ENCODE data around the gene NUDT15. TPM values are rescaled to one million over a fixed set of nuclear protein-coding genes. Genes with fewer than 3 reads are reported as not detected.
"Not testable (repeated sequence)": the region's sequence is repeated elsewhere in the genome, so short reads cannot be mapped to it uniquely, and the experiment has no call there.

NUDT15 gene
- total RNA-seq, 4 donors from 2014 or later = 6.8 to 13.3 (median 10.5) TPM

DNA sequence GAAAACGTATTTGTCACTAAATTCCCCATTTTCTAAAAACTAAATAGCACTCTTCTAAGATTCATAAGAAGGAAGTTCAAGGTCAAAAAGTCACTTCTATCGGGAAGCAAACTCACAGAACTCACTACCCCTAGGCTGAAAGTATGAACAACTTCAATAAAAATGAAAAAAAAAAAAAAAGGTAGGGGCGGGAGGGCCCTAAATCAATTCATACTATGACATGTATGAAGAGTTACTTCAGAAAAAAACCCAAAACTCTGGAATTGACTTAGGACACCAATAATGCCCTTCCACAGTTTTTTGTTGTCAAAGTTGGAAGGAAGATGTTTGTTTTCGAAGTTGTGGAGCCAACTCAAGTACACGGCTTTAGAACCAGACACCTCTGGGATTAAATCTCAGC lies 37.6 kb upstream of the NUDT15 start:
- intact Hi-C loops (cut with DNase I; ENCODE audit: low total_unique reads) = no loop called here
- WGBS, 2 donors = 31 to 36% methylated on average over 5 of the region's 5 CpGs

GRCh38 chr13:48000559-48001113 lies 36.9 kb upstream of the NUDT15 start:
- 0 to 1% methylated on average over 14 to 25 of the region's 25 CpGs for WGBS, 2 donors
- intact Hi-C loops (cut with DNase I; ENCODE audit: low total_unique reads) = no loop called here
- no peak for DNase-seq (ENCODE audit: low spot score in 2 of 2)
- TF ChIP-seq POLR2A (IDR thresholded peaks at IDR 0.05) = no peak
- TF ChIP-seq, protein P1, sequence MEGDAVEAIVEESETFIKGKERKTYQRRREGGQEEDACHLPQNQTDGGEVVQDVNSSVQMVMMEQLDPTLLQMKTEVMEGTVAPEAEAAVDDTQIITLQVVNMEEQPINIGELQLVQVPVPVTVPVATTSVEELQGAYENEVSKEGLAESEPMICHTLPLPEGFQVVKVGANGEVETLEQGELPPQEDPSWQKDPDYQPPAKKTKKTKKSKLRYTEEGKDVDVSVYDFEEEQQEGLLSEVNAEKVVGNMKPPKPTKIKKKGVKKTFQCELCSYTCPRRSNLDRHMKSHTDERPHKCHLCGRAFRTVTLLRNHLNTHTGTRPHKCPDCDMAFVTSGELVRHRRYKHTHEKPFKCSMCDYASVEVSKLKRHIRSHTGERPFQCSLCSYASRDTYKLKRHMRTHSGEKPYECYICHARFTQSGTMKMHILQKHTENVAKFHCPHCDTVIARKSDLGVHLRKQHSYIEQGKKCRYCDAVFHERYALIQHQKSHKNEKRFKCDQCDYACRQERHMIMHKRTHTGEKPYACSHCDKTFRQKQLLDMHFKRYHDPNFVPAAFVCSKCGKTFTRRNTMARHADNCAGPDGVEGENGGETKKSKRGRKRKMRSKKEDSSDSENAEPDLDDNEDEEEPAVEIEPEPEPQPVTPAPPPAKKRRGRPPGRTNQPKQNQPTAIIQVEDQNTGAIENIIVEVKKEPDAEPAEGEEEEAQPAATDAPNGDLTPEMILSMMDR (IDR thresholded peaks at IDR 0.05) = no peak
- H3K4me3 ChIP-seq (ENCODE audit: low read depth, poor library complexity, severe bottlenecking) = peak overlapping the region; percentile 98

More for the DNA sequence above, 37.6 kb upstream of the NUDT15 start:
- H3K4me3 ChIP-seq (ENCODE audit: low read depth, poor library complexity, severe bottlenecking) = no peak overlapping the region
- no peak for DNase-seq (ENCODE audit: low spot score in 2 of 2)
- TF ChIP-seq, protein P1 (IDR thresholded peaks at IDR 0.05) = no peak
- no peak for TF ChIP-seq POLR2A (IDR thresholded peaks at IDR 0.05)

- DNase-seq (ENCODE audit: low spot score in 2 of 2) = peak; percentile 76 to 96
- WGBS, 2 donors = 1 to 8% methylated on average over 30 to 52 of the region's 52 CpGs
- TF ChIP-seq, protein P1 (IDR thresholded peaks at IDR 0.05) = no peak
- no peak for TF ChIP-seq POLR2A (IDR thresholded peaks at IDR 0.05)
- intact Hi-C loops (cut with DNase I; ENCODE audit: low total_unique reads) = no loop called here
- H3K4me3 ChIP-seq (ENCODE audit: low read depth, poor library complexity, severe bottlenecking) = peak within 1 kb of the TSS; percentile 98
These were observed 36.2 kb upstream of the NUDT15 start, which contains the start of gene SUCLA2 for GRCh38 chr13:48001114-48001881. Gene SUCLA2 (minus strand): TSS chr13:48001273. CDS start chr13:48001269, 4 bp downstream.

DNA sequence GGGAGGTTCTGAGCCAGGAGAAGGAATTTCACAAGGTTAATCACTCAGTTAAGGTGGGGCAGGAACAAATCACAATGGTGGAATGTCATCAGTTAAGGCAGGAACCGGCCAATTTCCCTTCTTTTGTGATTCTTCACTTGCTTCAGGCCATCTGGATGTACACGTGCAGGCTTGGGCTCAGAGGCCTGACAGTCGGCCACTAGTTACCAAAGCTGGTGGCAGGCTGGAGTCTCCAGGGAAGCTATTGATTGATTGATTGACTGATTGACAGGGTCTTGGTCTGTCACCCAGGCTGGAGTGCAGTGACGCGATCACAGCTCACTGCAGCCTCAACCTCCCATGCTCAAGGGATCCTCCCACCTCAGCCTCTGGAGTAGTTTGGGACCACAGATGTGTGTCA lies 35.5 kb upstream of the NUDT15 start:
- DNase-seq (ENCODE audit: low spot score in 2 of 2); intact Hi-C loops (cut with DNase I; ENCODE audit: low total_unique reads); H3K4me3 ChIP-seq (ENCODE audit: low read depth, poor library complexity, severe bottlenecking): not testable (repeated sequence)
- WGBS, 2 donors = 30 to 34% methylated on average over 5 of the region's 5 CpGs

DNA sequence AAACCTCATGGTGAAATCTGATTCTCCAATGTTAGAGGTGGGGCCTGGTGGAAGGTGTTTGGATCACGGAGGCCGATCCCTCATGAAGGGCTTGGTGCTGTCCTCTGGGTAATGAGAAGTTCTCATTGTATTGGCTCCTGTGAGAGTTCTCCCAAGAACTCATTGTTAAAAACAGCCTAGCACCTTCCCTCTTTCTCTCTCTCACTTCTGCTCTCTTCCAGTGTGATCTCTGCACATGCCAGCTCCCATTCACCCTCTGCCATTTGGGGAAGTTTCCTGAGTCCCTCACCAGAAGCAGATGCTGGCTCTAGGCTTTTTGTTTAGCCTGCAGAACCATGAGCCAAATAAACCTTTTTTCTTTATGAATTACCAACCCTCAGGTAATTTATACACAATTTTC lies 33.3 kb upstream of the NUDT15 start:
- 79 to 80% methylated on average over 2 of the region's 2 CpGs for WGBS, 2 donors
- intact Hi-C loops (cut with DNase I; ENCODE audit: low total_unique reads) = no loop called here
- TF ChIP-seq POLR2A (IDR thresholded peaks at IDR 0.05) = no peak
- TF ChIP-seq, protein P1 (IDR thresholded peaks at IDR 0.05) = no peak
- DNase-seq (ENCODE audit: low spot score in 2 of 2) = no peak
- no peak overlapping the region for H3K4me3 ChIP-seq (ENCODE audit: low read depth, poor library complexity, severe bottlenecking)

- intact Hi-C loops (cut with DNase I; ENCODE audit: low total_unique reads) = no loop called here
- 40 to 56% methylated on average over 1 of the region's 1 CpG for WGBS, 2 donors
- no peak for DNase-seq (ENCODE audit: low spot score in 2 of 2)
- TF ChIP-seq POLR2A (IDR thresholded peaks at IDR 0.05) = no peak
- TF ChIP-seq, protein P1 (IDR thresholded peaks at IDR 0.05) = no peak
- H3K4me3 ChIP-seq (ENCODE audit: low read depth, poor library complexity, severe bottlenecking) = no peak overlapping the region
These were observed 31.1 kb upstream of the NUDT15 start for GRCh38 chr13:48006396-48006795.
